AG04449 (cell line): Measurements from ENCODE around the gene GRB2.

Experiments used
- CTCF ChIA-PET: fragments of 350-600 bp; formaldehyde crosslinking; extraction: SDS; loops from one replicate; lab custom pipeline; 2021; ENCODE audit warnings: antibody characterized with exemption; lab: Yijun Ruan, JAX
- POLR2A ChIA-PET: fragments of 400-600, 350-600 bp; formaldehyde crosslinking; extraction: SDS; loops from one replicate; lab custom pipeline; 2020; ENCODE audit warnings: antibody characterized with exemption, inconsistent platforms; lab: Yijun Ruan, JAX
- DNase-seq: peaks from one replicate; pipeline ENCODE4 v3.0.0-alpha.2; 2010; ENCODE audit warnings: low read depth, low spot score
- H3K4me3 ChIP-seq: 2 replicates; pipeline ENCODE4 v1.5.1; 2011; ENCODE audit warnings: low read depth, mild to moderate bottlenecking, control low read depth, low read length
- TF ChIP-seq, protein P1 (sequence below): IDR thresholded peaks from one replicate; pipeline ENCODE4 v1.5.1; 2011; ENCODE audit warnings: mild to moderate bottlenecking, moderate library complexity, low read length, control low read depth, inconsistent platforms; ENCODE audit not compliant: insufficient read depth; ENCODE audit errors: missing control alignments

The GRB2 gene

DNA sequence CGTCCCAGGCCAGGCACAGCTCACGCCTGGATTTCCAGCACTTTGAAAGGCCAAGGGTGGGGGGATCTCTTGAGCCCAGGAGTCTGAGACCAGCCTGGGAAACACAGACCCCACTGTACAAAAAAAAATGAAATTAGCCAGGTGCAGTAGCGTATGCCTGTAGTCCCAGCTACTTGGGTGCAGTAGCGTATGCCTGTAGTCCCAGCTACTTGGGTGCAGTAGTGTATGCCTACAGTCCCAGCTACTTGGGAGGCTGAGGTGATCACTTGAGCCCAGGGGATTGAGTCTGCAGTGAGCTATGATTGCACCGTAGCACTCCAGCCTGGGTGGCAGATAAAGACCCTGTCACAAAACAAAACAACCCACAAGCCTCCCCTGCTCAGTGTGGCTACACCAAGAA, 89.2 kb downstream of the GRB2 start:
- ChIA-PET POLR2A (interaction anchor here (0.7 kb wide), 2 partner anchors 45 to 444 kb away, joined by 3 read pairs; no protein-coding TSS in a partner anchor), CTCF (interaction anchor here (1.0 to 11.5 kb wide), 6 partner anchors 9 to 432 kb away, joined by 3 to 148 read pairs (median 4); partner anchors contain the start of gene SLC25A19)
- DNase-seq = no peak
- no peak overlapping the region for H3K4me3 ChIP-seq
- TF ChIP-seq, protein P1, sequence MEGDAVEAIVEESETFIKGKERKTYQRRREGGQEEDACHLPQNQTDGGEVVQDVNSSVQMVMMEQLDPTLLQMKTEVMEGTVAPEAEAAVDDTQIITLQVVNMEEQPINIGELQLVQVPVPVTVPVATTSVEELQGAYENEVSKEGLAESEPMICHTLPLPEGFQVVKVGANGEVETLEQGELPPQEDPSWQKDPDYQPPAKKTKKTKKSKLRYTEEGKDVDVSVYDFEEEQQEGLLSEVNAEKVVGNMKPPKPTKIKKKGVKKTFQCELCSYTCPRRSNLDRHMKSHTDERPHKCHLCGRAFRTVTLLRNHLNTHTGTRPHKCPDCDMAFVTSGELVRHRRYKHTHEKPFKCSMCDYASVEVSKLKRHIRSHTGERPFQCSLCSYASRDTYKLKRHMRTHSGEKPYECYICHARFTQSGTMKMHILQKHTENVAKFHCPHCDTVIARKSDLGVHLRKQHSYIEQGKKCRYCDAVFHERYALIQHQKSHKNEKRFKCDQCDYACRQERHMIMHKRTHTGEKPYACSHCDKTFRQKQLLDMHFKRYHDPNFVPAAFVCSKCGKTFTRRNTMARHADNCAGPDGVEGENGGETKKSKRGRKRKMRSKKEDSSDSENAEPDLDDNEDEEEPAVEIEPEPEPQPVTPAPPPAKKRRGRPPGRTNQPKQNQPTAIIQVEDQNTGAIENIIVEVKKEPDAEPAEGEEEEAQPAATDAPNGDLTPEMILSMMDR = no peak

DNA sequence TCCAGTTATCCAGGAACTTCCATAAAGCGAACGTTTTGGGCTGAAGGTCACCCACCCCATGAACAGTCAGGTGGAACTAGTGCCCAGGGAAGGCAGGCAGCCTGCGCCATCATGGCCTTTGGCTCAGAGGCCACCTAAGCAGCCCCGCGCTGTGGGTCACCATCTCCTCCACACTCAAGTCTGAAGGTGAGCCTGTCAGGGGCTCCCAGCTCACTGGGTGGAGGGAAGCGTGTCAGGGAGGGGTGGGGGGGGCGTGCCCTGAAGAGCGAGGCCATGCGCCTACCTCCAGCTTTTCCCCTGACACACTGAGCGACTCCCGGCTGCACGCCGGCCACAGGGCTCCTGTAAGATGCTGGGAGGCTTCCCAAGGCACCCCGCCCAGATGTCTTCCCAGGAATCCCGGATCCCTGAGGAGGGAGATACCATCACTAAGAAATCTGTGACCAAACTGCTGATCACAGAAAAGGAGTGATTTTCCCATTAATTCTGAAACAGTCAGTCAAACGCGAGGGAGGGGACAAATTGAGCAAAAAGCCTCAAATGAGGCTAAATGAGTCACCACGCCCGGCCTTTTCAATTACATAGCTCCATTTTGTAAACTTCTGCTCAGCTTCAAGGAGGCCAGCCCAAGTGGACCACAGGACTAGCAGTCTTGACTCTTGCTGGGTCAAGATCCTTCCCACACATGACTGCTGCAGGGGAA, 89.8 kb downstream of the GRB2 start:
- no peak overlapping the region for H3K4me3 ChIP-seq
- POLR2A ChIA-PET = no interaction called here
- CTCF ChIA-PET = interaction anchor here (1.0 to 11.5 kb wide), 6 partner anchors 9 to 432 kb away, joined by 3 to 148 read pairs (median 4); partner anchors contain the start of gene SLC25A19
- TF ChIP-seq, protein P1 = no peak
- DNase-seq = no peak

DNA sequence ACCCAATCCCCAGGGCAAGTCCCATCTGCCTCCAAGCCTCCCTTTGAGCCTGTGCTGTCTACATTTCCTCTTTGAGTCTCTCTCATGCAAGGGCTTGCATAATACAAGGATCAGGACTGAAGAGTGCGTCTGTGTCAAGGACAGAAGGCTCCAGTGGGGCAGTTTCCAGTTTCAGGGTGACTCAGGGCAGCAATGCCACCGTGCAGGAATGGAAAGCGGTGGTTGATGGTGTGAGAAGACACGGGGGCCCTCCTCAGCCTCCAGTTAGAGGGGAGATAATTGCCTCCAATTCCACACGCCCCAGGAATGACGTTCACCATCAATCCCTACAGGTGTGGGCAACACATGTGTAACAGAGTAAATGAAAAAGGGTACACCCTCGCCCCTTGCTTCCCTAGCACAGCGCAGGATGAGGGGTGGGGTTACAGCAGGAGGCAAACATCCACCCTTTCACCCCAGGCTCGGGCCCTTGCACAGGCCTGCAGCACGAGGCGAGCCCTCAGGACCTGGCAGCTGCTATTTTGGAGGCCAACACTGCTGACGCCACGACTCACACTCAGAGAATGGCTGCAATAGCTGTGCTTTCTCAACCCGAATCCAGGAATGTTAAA, 91.4 kb downstream of the GRB2 start:
- CTCF ChIA-PET = no interaction called here
- DNase-seq = no peak
- POLR2A ChIA-PET = no interaction called here
- no peak overlapping the region for H3K4me3 ChIP-seq
- TF ChIP-seq, protein P1 = no peak

DNA sequence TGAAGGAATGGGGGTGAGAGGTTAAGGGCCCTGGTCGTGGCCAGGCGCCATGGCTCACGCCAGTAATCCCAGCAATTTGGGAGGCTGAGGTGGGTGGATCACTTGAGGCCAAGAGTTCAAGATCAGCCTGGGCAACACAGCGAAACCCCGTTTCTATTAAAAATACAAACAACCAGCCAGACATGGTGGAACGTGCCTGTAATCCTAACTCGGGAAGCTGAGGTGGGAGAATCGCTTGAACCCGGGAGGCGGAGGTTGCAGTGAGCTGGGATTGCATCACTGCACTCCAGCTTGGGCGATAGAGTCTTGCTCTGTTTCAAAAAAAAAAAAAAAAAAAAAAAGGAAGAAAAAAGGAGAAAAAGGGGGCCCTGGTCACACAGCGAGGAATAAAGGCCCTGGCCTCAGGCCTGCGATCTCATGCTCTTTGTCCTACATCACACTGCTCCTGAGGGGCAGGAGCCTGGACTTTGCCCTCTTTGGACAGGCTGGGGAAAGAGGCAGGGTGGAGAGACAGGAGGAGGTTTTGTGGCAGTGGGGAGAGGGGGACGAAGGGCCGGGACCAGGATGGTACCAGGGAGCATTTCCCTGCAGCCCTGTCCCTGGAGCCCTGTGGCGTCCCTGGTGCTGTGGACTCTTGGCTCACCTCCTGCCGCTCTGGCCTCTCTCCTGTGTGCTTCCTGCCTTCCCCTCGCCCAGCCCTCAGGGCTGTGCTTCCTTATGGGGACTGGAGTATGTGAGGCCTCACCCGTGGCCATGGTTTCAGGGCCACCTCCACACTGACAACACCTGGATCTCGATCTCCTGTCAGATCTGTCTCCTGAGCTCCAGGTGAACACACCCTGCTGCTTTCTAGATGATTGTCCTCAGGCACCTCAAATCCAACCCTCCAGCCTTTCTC, 96.5 kb downstream of the GRB2 start:
- DNase-seq = no peak
- CTCF ChIA-PET = interaction anchor here (5.9 kb wide), 1 partner anchor 13 kb away, joined by 41 read pairs; no protein-coding TSS in a partner anchor
- H3K4me3 ChIP-seq = no peak overlapping the region
- TF ChIP-seq, protein P1 = no peak
- POLR2A ChIA-PET = no interaction called here

DNA sequence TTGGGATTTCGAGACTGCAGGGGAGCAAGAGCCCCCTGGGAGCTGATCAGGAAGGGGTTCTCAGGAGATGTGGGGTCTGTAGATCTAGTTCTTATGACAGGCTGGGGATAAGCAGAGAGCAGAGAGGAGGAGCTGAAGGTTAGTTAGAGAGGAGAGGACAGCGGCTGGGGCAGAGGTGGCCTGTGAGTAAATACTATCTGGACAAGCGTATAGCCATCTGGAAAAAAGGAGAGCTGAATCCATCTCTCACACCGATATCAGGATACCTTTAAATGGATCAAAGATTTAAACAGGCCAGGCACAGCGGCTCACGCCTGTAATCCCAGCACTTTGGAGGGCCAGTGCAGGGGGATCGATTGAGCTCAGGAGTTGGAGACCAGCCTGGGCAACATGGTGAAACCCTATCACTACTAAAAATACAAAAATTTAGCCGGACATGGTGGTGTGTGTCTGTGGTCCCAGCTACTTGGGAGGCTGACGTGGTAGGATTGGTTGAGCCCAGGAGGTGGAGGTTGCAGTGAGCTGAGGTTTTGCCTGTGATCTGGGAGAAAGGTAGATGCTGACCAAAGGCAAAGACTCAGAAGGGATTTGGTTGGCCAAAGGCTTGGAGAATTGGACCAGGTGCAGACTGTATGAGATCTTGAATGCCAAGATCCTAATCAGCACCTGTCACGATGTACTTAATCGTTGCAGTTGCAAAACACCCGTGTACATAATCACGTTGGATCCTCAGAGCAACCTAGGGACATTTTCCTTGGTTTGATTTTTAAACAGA, 97.3 kb downstream of the GRB2 start:
- POLR2A ChIA-PET = no interaction called here
- TF ChIP-seq, protein P1 = no peak
- no peak overlapping the region for H3K4me3 ChIP-seq
- CTCF ChIA-PET = interaction anchor here (5.9 kb wide), 1 partner anchor 13 kb away, joined by 41 read pairs; no protein-coding TSS in a partner anchor
- DNase-seq = no peak
